ENCODE results near the gene FMN1.

Gene FMN1

DNA sequence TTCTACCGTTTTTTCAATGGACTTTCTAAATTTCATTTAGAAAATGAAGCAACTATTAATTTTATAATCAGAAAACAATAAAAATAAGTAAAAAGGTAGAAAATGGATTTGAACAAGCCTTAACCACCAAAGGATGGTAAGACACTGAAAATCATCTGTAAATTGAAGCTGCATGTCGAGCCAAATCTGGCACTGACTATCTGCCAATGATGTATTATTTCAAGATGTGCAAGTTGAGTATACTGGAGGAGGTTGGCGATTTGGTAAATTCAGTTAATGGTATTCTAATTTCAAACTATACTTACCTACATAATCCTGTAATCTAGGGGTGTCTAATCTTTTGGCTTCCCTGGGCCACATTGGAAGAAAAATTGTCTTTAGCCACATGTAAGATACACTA is 93.5 kb downstream of the FMN1 start:
- ChIA-PET POLR2A (no interaction called here), CTCF (interaction anchor here (1.0 to 38.1 kb wide), 4 partner anchors 11 to 79 kb away, joined by 3 to 813 read pairs (median 18); no protein-coding TSS in a partner anchor)
- H3K4me3 ChIP-seq (ENCODE audit: low read depth, low read length), result no peak overlapping the region
- DNase-seq (ENCODE audit: low read depth, low spot score), result no peak
- TF ChIP-seq, protein P1, sequence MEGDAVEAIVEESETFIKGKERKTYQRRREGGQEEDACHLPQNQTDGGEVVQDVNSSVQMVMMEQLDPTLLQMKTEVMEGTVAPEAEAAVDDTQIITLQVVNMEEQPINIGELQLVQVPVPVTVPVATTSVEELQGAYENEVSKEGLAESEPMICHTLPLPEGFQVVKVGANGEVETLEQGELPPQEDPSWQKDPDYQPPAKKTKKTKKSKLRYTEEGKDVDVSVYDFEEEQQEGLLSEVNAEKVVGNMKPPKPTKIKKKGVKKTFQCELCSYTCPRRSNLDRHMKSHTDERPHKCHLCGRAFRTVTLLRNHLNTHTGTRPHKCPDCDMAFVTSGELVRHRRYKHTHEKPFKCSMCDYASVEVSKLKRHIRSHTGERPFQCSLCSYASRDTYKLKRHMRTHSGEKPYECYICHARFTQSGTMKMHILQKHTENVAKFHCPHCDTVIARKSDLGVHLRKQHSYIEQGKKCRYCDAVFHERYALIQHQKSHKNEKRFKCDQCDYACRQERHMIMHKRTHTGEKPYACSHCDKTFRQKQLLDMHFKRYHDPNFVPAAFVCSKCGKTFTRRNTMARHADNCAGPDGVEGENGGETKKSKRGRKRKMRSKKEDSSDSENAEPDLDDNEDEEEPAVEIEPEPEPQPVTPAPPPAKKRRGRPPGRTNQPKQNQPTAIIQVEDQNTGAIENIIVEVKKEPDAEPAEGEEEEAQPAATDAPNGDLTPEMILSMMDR (IDR thresholded peaks at IDR 0.05; ENCODE audit: insufficient read depth, low read length, missing control alignments), result no peak

DNA sequence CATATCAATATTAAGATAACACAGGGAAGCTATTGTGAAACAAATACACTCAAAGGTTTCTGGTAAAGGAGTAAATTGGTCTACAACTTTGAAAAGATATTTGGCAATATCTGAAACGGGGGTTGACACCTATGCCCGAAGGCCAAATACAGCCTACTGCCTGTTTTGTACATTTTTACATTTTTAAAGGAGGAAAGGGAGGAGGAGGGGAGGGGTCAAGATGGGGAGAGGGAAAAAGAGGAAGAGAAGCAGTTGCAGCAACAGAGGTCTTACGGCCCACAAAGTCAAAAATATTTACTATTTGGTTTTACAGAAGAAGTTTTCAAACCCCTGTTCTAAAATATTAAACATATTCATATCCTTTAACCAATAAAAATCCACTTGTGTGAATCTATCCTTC is 94.2 kb downstream of the FMN1 start:
- POLR2A ChIA-PET, result no interaction called here
- no peak for DNase-seq (ENCODE audit: low read depth, low spot score)
- CTCF ChIA-PET, result interaction anchor here (0.9 to 38.1 kb wide), 5 partner anchors 10 to 29 kb away, joined by 3 to 813 read pairs (median 16); no protein-coding TSS in a partner anchor
- TF ChIP-seq, protein P1 (IDR thresholded peaks at IDR 0.05; ENCODE audit: insufficient read depth, low read length, missing control alignments), result no peak
- no peak overlapping the region for H3K4me3 ChIP-seq (ENCODE audit: low read depth, low read length)

DNA sequence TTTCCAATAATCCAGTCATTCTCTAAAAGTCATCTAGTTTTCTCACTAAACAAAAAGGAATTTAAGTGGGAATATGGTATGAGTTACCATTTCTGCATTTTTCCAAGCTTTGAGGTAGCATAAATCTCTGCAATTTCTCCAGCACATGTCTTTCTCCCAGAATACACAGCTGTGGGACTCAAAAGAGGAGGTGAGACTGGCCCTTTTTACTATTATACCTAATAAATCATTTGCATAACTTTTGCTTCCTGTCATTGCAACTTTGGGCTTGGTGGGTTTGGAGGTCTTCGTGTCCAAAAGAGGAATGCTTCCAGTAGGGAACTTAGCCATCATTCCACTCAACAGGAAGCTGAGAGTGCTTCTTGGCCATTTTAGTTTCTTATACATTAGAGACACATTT is 94.8 kb downstream of the FMN1 start:
- TF ChIP-seq, protein P1 (IDR thresholded peaks at IDR 0.05; ENCODE audit: insufficient read depth, low read length, missing control alignments), result no peak
- no peak overlapping the region for H3K4me3 ChIP-seq (ENCODE audit: low read depth, low read length)
- DNase-seq (ENCODE audit: low read depth, low spot score), result no peak
- POLR2A ChIA-PET, result no interaction called here
- CTCF ChIA-PET, result interaction anchor here (0.9 to 38.1 kb wide), 5 partner anchors 10 to 29 kb away, joined by 3 to 813 read pairs (median 16); no protein-coding TSS in a partner anchor

DNA sequence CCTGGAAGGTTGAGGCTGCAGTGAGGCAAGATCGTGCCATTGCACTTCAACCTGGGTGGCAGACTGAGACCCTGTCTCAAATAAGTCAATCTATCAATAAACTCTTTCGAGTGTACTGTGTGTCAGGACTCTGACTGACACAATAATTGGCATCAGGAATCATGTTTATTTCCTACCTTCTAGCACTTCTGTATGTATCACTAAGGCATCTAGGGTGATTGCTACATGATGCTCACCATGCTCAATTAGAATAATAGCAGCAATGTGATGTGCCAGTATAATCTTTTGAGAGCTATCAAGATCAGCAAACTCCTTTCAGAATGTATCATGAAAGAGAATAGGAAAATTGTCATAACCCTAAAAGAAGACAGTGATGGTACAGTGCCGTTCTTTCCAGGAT is 95.3 kb downstream of the FMN1 start:
- ChIA-PET POLR2A (no interaction called here), CTCF (interaction anchor here (0.9 to 38.1 kb wide), 5 partner anchors 9 to 55 kb away, joined by 3 to 813 read pairs (median 16); no protein-coding TSS in a partner anchor)
- no peak for DNase-seq (ENCODE audit: low read depth, low spot score)
- TF ChIP-seq, protein P1 (IDR thresholded peaks at IDR 0.05; ENCODE audit: insufficient read depth, low read length, missing control alignments), result no peak
- H3K4me3 ChIP-seq (ENCODE audit: low read depth, low read length), result no peak overlapping the region

DNA sequence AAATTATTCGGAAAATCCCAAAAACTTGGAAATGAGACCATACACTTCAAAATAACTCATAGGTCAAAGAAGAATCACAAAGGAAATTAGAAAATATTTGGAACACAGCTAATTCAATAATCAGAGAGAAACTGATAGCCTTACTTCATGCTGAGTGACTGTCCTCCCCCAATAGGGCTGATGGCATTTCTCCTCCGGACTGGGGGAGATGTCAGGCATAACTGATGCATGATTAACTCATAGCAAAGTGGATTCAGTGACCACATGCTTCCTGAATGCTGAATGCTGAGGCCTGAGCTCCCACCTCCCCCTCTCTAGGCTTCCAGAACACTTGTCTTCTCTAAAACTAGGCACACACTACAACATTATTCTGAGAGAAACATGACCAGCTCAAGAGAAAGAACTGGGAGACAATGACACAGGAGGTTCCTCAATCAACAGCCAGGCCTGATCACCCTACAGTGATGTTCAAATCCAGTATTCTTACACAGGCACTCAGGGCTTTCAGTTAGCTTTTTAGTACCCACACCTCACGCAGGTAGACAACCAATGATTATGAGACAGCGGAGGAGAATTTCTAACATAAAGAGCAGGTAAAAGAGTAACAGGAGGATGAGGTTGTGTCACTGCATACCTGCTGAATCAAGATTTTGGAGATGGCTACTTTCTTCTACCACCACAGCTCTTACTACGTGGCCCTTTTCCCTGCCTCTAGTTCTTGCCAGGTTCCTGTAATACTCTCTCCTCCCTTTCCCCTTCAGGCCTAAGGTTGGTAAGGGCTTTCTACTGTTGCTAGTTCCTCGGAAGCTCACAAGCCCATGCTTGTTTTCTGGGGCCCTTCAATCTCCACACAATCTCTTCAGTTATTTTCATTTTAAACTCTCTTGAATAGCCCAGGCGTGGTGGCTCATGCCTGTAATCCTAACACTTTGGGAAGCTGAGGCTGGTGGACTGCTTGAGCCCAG is 96.1 kb downstream of the FMN1 start:
- CTCF ChIA-PET, result interaction anchor here (0.9 to 38.1 kb wide), 6 partner anchors 8 to 433 kb away, joined by 3 to 813 read pairs (median 10); no protein-coding TSS in a partner anchor
- peak; percentile 59 for DNase-seq (ENCODE audit: low read depth, low spot score)

More for the DNA sequence above, 96.1 kb downstream of the FMN1 start:
- POLR2A ChIA-PET, result interaction anchor here (1.2 kb wide), 2 partner anchors 30 to 34 kb away, joined by 3 to 4 read pairs; no protein-coding TSS in a partner anchor
- TF ChIP-seq, protein P1 (IDR thresholded peaks at IDR 0.05; ENCODE audit: insufficient read depth, low read length, missing control alignments), result no peak
- H3K4me3 ChIP-seq (ENCODE audit: low read depth, low read length), result no peak overlapping the region
